Choroid plexus epithelial cell (primary cell): ENCODE measurements around the gene SLC24A3.

Experiments used
- DNase-seq: peaks from one replicate; pipeline ENCODE4 v3.0.0-alpha.2; 2010; ENCODE audit warnings: low read depth
- H3K4me3 ChIP-seq: 2 replicates; pipeline ENCODE4 v1.5.1; 2011; ENCODE audit warnings: low read depth, mild to moderate bottlenecking, control low read depth, low read length, moderate library complexity
- CTCF ChIP-seq: conservative IDR thresholded peaks from 2 replicates; pipeline ENCODE4 v1.5.1; 2011; ENCODE audit warnings: low read depth, mild to moderate bottlenecking, control low read depth, inconsistent platforms, low read length, moderate library complexity

SLC24A3 gene

GRCh38 chr20:19692685-19693119, 480.3 kb downstream of the SLC24A3 start:
- peak; percentile 98 for TF ChIP-seq CTCF

GRCh38 chr20:19693508-19693907, 481.1 kb downstream of the SLC24A3 start:
- no peak overlapping the region for H3K4me3 ChIP-seq
- TF ChIP-seq CTCF = no peak
- no peak for DNase-seq

More at GRCh38 chr20:19692685-19693119, 480.3 kb downstream of the SLC24A3 start:
- DNase-seq = peak; percentile 56
- H3K4me3 ChIP-seq = peak overlapping the region; percentile 38

GRCh38 chr20:19695081-19695480, 482.6 kb downstream of the SLC24A3 start:
- H3K4me3 ChIP-seq = no peak overlapping the region
- no peak for TF ChIP-seq CTCF
- DNase-seq = peak; percentile 9

- H3K4me3 ChIP-seq = no peak overlapping the region
- no peak for TF ChIP-seq CTCF
- DNase-seq = no peak
Measured at GRCh38 chr20:19696620-19697019, 484.2 kb downstream of the SLC24A3 start.

GRCh38 chr20:19697415-19697814, 485.0 kb downstream of the SLC24A3 start:
- no peak for DNase-seq
- TF ChIP-seq CTCF = no peak
- no peak overlapping the region for H3K4me3 ChIP-seq

- peak; percentile 87 for DNase-seq
- H3K4me3 ChIP-seq = no peak overlapping the region
- no peak for TF ChIP-seq CTCF
Measured at GRCh38 chr20:19699180-19699971, 486.9 kb downstream of the SLC24A3 start.

GRCh38 chr20:19701429-19701828, 489.0 kb downstream of the SLC24A3 start:
- no peak overlapping the region for H3K4me3 ChIP-seq
- no peak for TF ChIP-seq CTCF
- no peak for DNase-seq
